Sigmoid colon (tissue), 4 donors: ENCODE results near the gene PLK1.

Experiments used
- EP300 ChIP-seq, 4 donors: sonication (generic); formaldehyde crosslinking; IDR thresholded peaks; one replicate each; pipeline ENCODE4 v1.6.1; 2017; ENCODE audit warnings: antibody characterized with exemption in 4 of 4
- POLR2A ChIP-seq, 2 donors: fragments of 450-650 bp; IDR thresholded peaks; one replicate each; pipeline ENCODE4 v1.6.1; 2016; ENCODE audit warnings: antibody characterized with exemption in 2 of 2, mild to moderate bottlenecking in 2 of 2, moderate library complexity in 2 of 2
- POLR2AphosphoS5 ChIP-seq, 4 donors: sonication (generic); formaldehyde crosslinking; IDR thresholded peaks; one replicate each; pipeline ENCODE4 v1.6.1; 2017; ENCODE audit warnings: antibody characterized with exemption in 4 of 4

GRCh38 chr16:23724785-23725131 is 46.1 kb downstream of the PLK1 start:
- no peak for TF ChIP-seq EP300 (IDR thresholded peaks at IDR 0.05)
- no peak for TF ChIP-seq POLR2AphosphoS5 (IDR thresholded peaks at IDR 0.05)
- TF ChIP-seq POLR2A (IDR thresholded peaks at IDR 0.05) = no peak
